H9 (cell line): ENCODE data around the gene LRMDA. TPM values are rescaled to one million over a fixed set of nuclear protein-coding genes. Genes with fewer than 3 reads are reported as not detected.

Source experiments
- DNase-seq: peaks from one replicate; pipeline ENCODE4 v3.0.0-alpha.2; 2017
- H2AFZ ChIP-seq: one replicate; pipeline ENCODE4 v1.6.1; 2013; ENCODE audit warnings: mild to moderate bottlenecking, low read length, control low read depth, moderate library complexity
- H2AK5ac ChIP-seq: 2 replicates; pipeline ENCODE4 v1.6.1; 2013; ENCODE audit warnings: low read length, control low read depth, mixed read lengths; ENCODE audit not compliant: insufficient read length
- H2BK120ac ChIP-seq: one replicate; pipeline ENCODE4 v1.6.1; 2013; ENCODE audit warnings: low read depth, mild to moderate bottlenecking, low read length, control low read depth, inconsistent platforms; ENCODE audit not compliant: poor library complexity, severe bottlenecking
- H2BK12ac ChIP-seq: 2 replicates; pipeline ENCODE4 v1.6.1; 2013; ENCODE audit warnings: low read length, control low read depth, mixed read lengths, low read depth; ENCODE audit not compliant: insufficient read length
- H2BK15ac ChIP-seq: 2 replicates; pipeline ENCODE4 v1.6.1; 2013; ENCODE audit warnings: low read depth, low read length, control low read depth
- H2BK20ac ChIP-seq: one replicate; pipeline ENCODE4 v1.6.1; 2013; ENCODE audit warnings: low read depth, mild to moderate bottlenecking, low read length, control low read depth, inconsistent platforms; ENCODE audit not compliant: poor library complexity, severe bottlenecking
- H2BK5ac ChIP-seq: 2 replicates; pipeline ENCODE4 v1.6.1; 2013; ENCODE audit warnings: low read length, control low read depth, mixed read lengths; ENCODE audit not compliant: insufficient read length
- H3K14ac ChIP-seq: 2 replicates; pipeline ENCODE4 v1.6.1; 2013; ENCODE audit warnings: low read length, control low read depth; ENCODE audit not compliant: insufficient read depth
- H3K18ac ChIP-seq: 2 replicates; pipeline ENCODE4 v1.6.1; 2013; ENCODE audit warnings: low read depth, mild to moderate bottlenecking, mixed read lengths, low read length, control low read depth; ENCODE audit not compliant: insufficient read length
- H3K23ac ChIP-seq: 2 replicates; pipeline ENCODE4 v1.6.1; 2013; ENCODE audit warnings: low read length, control low read depth, mixed read lengths, low read depth; ENCODE audit not compliant: insufficient read length
- H3K23me2 ChIP-seq: 2 replicates; pipeline ENCODE4 v1.6.1; 2013; ENCODE audit warnings: low read depth, mild to moderate bottlenecking, mixed read lengths, low read length, control low read depth; ENCODE audit not compliant: insufficient read length, poor library complexity, severe bottlenecking
- H3K27ac ChIP-seq: 2 replicates; pipeline ENCODE4 v1.5.1; 2013; ENCODE audit warnings: low read length, control low read depth, mixed read lengths, low read depth; ENCODE audit not compliant: insufficient read length
- H3K27me3 ChIP-seq: 2 replicates; pipeline ENCODE4 v1.6.1; 2013; ENCODE audit warnings: low read length, control low read depth, inconsistent platforms; ENCODE audit not compliant: insufficient read depth
- H3K4ac ChIP-seq: 2 replicates; pipeline ENCODE4 v1.6.1; 2013; ENCODE audit warnings: low read depth, mild to moderate bottlenecking, control low read depth, inconsistent platforms, low read length, moderate library complexity
- H3K4me1 ChIP-seq: 2 replicates; pipeline ENCODE4 v1.6.1; 2013; ENCODE audit warnings: low read length, control low read depth, inconsistent platforms; ENCODE audit not compliant: insufficient read depth
- H3K4me2 ChIP-seq: 2 replicates; pipeline ENCODE4 v1.6.1; 2013; ENCODE audit warnings: low read length, control low read depth, mixed read lengths; ENCODE audit not compliant: insufficient read length, insufficient read depth
- H3K56ac ChIP-seq: 2 replicates; pipeline ENCODE4 v1.6.1; 2013; ENCODE audit warnings: low read depth, mild to moderate bottlenecking, mixed read lengths, low read length, control low read depth; ENCODE audit not compliant: insufficient read length
- H3K79me1 ChIP-seq: 2 replicates; pipeline ENCODE4 v1.6.1; 2013; ENCODE audit warnings: low read depth, mild to moderate bottlenecking, moderate library complexity, low read length, control low read depth, inconsistent platforms; ENCODE audit not compliant: insufficient read depth, poor library complexity, severe bottlenecking
- H3K79me2 ChIP-seq: 2 replicates; pipeline ENCODE4 v1.6.1; 2013; ENCODE audit warnings: low read length, control low read depth, inconsistent platforms; ENCODE audit not compliant: insufficient read depth
- H3K9ac ChIP-seq: 2 replicates; pipeline ENCODE4 v1.6.1; 2013; ENCODE audit warnings: low read length, control low read depth, mixed read lengths; ENCODE audit not compliant: insufficient read length; ENCODE audit errors: extremely low read depth
- H3K9me3 ChIP-seq: one replicate; pipeline ENCODE4 v1.6.1; 2013; ENCODE audit warnings: low read depth, low read length, inconsistent platforms; ENCODE audit not compliant: control insufficient read depth
- H3T11ph ChIP-seq: one replicate; pipeline ENCODE4 v1.6.1; 2013; ENCODE audit warnings: mild to moderate bottlenecking, low read length, control low read depth, inconsistent platforms
- H4K20me1 ChIP-seq: one replicate; pipeline ENCODE4 v1.6.1; 2013; ENCODE audit not compliant: control insufficient read depth, insufficient read length, insufficient read depth
- H4K5ac ChIP-seq: 2 replicates; pipeline ENCODE4 v1.6.1; 2013; ENCODE audit warnings: low read depth, mild to moderate bottlenecking, mixed read lengths, low read length, control low read depth; ENCODE audit not compliant: insufficient read length
- H4K8ac ChIP-seq: replicated peaks from 2 replicates; pipeline ENCODE4 v1.6.1; 2013; ENCODE audit warnings: low read length, control low read depth, mixed read lengths, low read depth; ENCODE audit not compliant: insufficient read length
- H4K91ac ChIP-seq: 2 replicates; pipeline ENCODE4 v1.6.1; 2013; ENCODE audit warnings: low read depth, mild to moderate bottlenecking, moderate library complexity, mixed read lengths, low read length, control low read depth; ENCODE audit not compliant: insufficient read length
- H3K27ac Mint-ChIP-seq, 3 experiments: 2 replicates in 2 of 3; 3 replicates in 1 of 3; pipeline ENCODE4 v1.8.0; 2020 to 2021; ENCODE audit warnings: mixed read lengths in 3 of 3, mild to moderate bottlenecking in 1 of 3, moderate library complexity in 1 of 3
- H3K27me3 Mint-ChIP-seq: 2 replicates; pipeline ENCODE4 v1.8.0; 2021; ENCODE audit warnings: low read depth, mild to moderate bottlenecking, moderate library complexity, mixed read lengths
- H3K36me3 Mint-ChIP-seq, 3 experiments: 2 replicates in 2 of 3; 3 replicates in 1 of 3; pipeline ENCODE4 v1.8.0; 2020 to 2021; ENCODE audit warnings: low read depth in 3 of 3, mixed read lengths in 3 of 3; ENCODE audit not compliant: insufficient read depth in 1 of 3
- H3K4me1 Mint-ChIP-seq, 2 experiments: 2 replicates each; pipeline ENCODE4 v1.8.0; 2020; ENCODE audit warnings: mixed read lengths in 2 of 2
- H3K4me3 Mint-ChIP-seq, 2 experiments: 2 replicates in 1 of 2; 3 replicates in 1 of 2; pipeline ENCODE4 v1.8.0; 2020 to 2021; ENCODE audit warnings: mild to moderate bottlenecking in 2 of 2, mixed read lengths in 2 of 2, moderate library complexity in 1 of 2
- H3K9me3 Mint-ChIP-seq, 2 experiments: 2 replicates in 1 of 2; 3 replicates in 1 of 2; pipeline ENCODE4 v1.8.0; 2020; ENCODE audit warnings: mild to moderate bottlenecking in 2 of 2, mixed read lengths in 2 of 2, moderate library complexity in 1 of 2
- CTCF ChIP-seq: fragments of 200-600 bp; sonication (generic); conservative IDR thresholded peaks from 3 replicates; pipeline ENCODE4 v1.8.0; 2021; ENCODE audit warnings: antibody characterized with exemption, mild to moderate bottlenecking
- WGBS: extraction: QIAGEN DNeasy Blood & Tissue Kit; methylation state at CpG from one replicate; pipeline ENCODE4 v1.1.7; 2013; ENCODE audit warnings: missing lambda C conversion rate, low lambda C conversion rate, mixed read lengths; ENCODE audit not compliant: insufficient read length; ENCODE audit errors: extremely low coverage; 5-methylcytosine and 5-hydroxymethylcytosine counted together
- total RNA-seq: library from RNA; stranded (reverse); gene quantifications from 2 replicates; pipeline ENCODE4 v1.2.1, GENCODE V29; 2021

The LRMDA gene
- total RNA-seq, 1 experiment from 2014 or later, result 1.8 TPM

- H2BK15ac ChIP-seq, result no peak overlapping the region
- no peaks in the 10 kb centered on the region for H3K79me1 ChIP-seq
- H3K4me1 ChIP-seq, result 0 out of 2 replicates have a peak, but pooled peaks cover 6% of the 10 kb centered on the region
- H2BK20ac ChIP-seq, result no peak overlapping the region
- H4K20me1 ChIP-seq, result no peaks in the 10 kb centered on the region
- no peaks in the 10 kb centered on the region for H3K79me2 ChIP-seq
- DNase-seq, result no peak
- no peak overlapping the region for H4K5ac ChIP-seq
- H3K27ac Mint-ChIP-seq, result no peak overlapping the region
- H2BK12ac ChIP-seq, result no peak overlapping the region
- no peaks in the 10 kb centered on the region for H3K9me3 Mint-ChIP-seq
- H2AFZ ChIP-seq, result no peak overlapping the region
- WGBS, result no CpG with 5 or more reads among the region's 9 CpGs
- no peak overlapping the region for H4K8ac ChIP-seq
- no peak for TF ChIP-seq CTCF
- no peak overlapping the region for H3K9ac ChIP-seq
- H3K4me3 Mint-ChIP-seq, result no peak overlapping the region
- H3K4me1 Mint-ChIP-seq, result peaks cover 12 to 14% of the 10 kb centered on the region in 2 experiments
- H3K14ac ChIP-seq, result no peak overlapping the region
- H2BK120ac ChIP-seq, result no peak overlapping the region
- no peak overlapping the region for H3K4me2 ChIP-seq
- no peak overlapping the region for H3T11ph ChIP-seq
- no peak overlapping the region for H2BK5ac ChIP-seq
- no peak overlapping the region for H3K27ac ChIP-seq
- no peaks in the 10 kb centered on the region for H3K23me2 ChIP-seq
- H3K4ac ChIP-seq, result no peak overlapping the region
- H3K27me3 Mint-ChIP-seq, result peaks cover 14% of the 10 kb centered on the region
- H2AK5ac ChIP-seq, result no peak overlapping the region
- no peaks in the 10 kb centered on the region for H3K36me3 Mint-ChIP-seq
- H3K56ac ChIP-seq, result no peak overlapping the region
- H3K18ac ChIP-seq, result no peak overlapping the region
- H3K23ac ChIP-seq, result no peak overlapping the region
- H3K27me3 ChIP-seq, result no peaks in the 10 kb centered on the region
- H3K9me3 ChIP-seq, result no peaks in the 10 kb centered on the region
- no peak overlapping the region for H4K91ac ChIP-seq
These were observed 744.2 kb downstream of the LRMDA start for GRCh38 chr10:76175533-76176165.
